ENCODE data around the gene ODAM. TPM values are rescaled to one million over a fixed set of nuclear protein-coding genes. Genes with fewer than 3 reads are reported as not detected.
"Not testable (repeated sequence)": the region's sequence is repeated elsewhere in the genome, so short reads cannot be mapped to it uniquely, and the experiment has no call there.

Gene ODAM
- total RNA-seq, 6 experiments from 2014 or later = not detected

GRCh38 chr4:70225824-70226223, 30.3 kb downstream of the ODAM start, which contains the start of gene FDCSP:
FDCSP (plus strand) TSS chr4:70226124; CDS start chr4:70231195, 5,071 bp downstream.
- DNase-seq = no peak
- Histone ChIP-seq H3K36me3 (no peaks in the 10 kb centered on the region), H3K4me1 (no peaks in the 10 kb centered on the region), H3K27me3 (no peaks in the 10 kb centered on the region), H3K27ac (no peak within 1 kb of the TSS), H3K4me3 (no peak within 1 kb of the TSS), H3K9me3 (no peaks in the 10 kb centered on the region)
- 62% methylated on average over 2 of the region's 2 CpGs for WGBS (ENCODE audit: insufficient coverage, low coverage, low lambda C conversion rate, missing lambda C conversion rate)
- TF ChIP-seq POLR2A (IDR thresholded peaks at IDR 0.05) = no peak
- intact Hi-C loops (cut with DNase I) = no loop called here
- no peak for ATAC-seq

GRCh38 chr4:70236125-70236524, 40.6 kb downstream of the ODAM start:
- intact Hi-C loops (cut with DNase I) = no loop called here
- Histone ChIP-seq H3K9me3 (no peaks in the 10 kb centered on the region), H3K27me3 (no peaks in the 10 kb centered on the region), H3K36me3 (no peaks in the 10 kb centered on the region), H3K4me1 (peaks cover 0 to 3% (median 0%) of the 10 kb centered on the region in 4 donors), H3K27ac (no peak overlapping the region), H3K4me3 (no peak overlapping the region)
- WGBS (ENCODE audit: insufficient coverage, low coverage, low lambda C conversion rate, missing lambda C conversion rate) = 32% methylated on average over 1 of the region's 1 CpG
- no peak for DNase-seq
- ATAC-seq = no peak
- no peak for TF ChIP-seq CTCF (IDR thresholded peaks at IDR 0.05)
- no peak for TF ChIP-seq POLR2A (IDR thresholded peaks at IDR 0.05)

- Histone ChIP-seq H3K27ac (no peak overlapping the region), H3K4me1 (peaks cover 0 to 3% (median 0%) of the 10 kb centered on the region in 4 donors)
- ATAC-seq = no peak
Observed at GRCh38 chr4:70239131-70239883, 43.8 kb downstream of the ODAM start.

GRCh38 chr4:70239884-70240591, 44.5 kb downstream of the ODAM start:
- Histone ChIP-seq H3K9me3 (no peaks in the 10 kb centered on the region), H3K27me3 (no peaks in the 10 kb centered on the region), H3K27ac (no peak overlapping the region), H3K4me3 (no peak overlapping the region), H3K4me1 (peaks cover 0 to 3% (median 0%) of the 10 kb centered on the region in 4 donors), H3K36me3 (no peaks in the 10 kb centered on the region)
- ATAC-seq (peak in 2 of 4 donors; percentile 28 to 39), DNase-seq (no peak)
- 45% methylated on average over 5 of the region's 5 CpGs for WGBS (ENCODE audit: insufficient coverage, low coverage, low lambda C conversion rate, missing lambda C conversion rate)
- TF ChIP-seq CTCF (IDR thresholded peaks at IDR 0.05) (no peak), POLR2A (IDR thresholded peaks at IDR 0.05) (no peak)
- intact Hi-C loops (cut with DNase I) = no loop called here

More at GRCh38 chr4:70239131-70239883, 43.8 kb downstream of the ODAM start:
- DNase-seq = no peak
- Histone ChIP-seq H3K4me3 (no peak overlapping the region), H3K9me3 (no peaks in the 10 kb centered on the region), H3K27me3 (no peaks in the 10 kb centered on the region), H3K36me3 (no peaks in the 10 kb centered on the region)
- TF ChIP-seq CTCF (IDR thresholded peaks at IDR 0.05) (no peak), POLR2A (IDR thresholded peaks at IDR 0.05) (no peak)
- intact Hi-C loops (cut with DNase I) = no loop called here
- WGBS (ENCODE audit: insufficient coverage, low coverage, low lambda C conversion rate, missing lambda C conversion rate) = 12% methylated on average over 3 of the region's 3 CpGs

- H3K36me3 ChIP-seq; DNase-seq; H3K27ac ChIP-seq; ATAC-seq; H3K4me1 ChIP-seq; H3K4me3 ChIP-seq; intact Hi-C loops (cut with DNase I); H3K27me3 ChIP-seq; H3K9me3 ChIP-seq: not testable (repeated sequence)
- 85% methylated on average over 2 of the region's 3 CpGs for WGBS (ENCODE audit: insufficient coverage, low coverage, low lambda C conversion rate, missing lambda C conversion rate)
Observed at GRCh38 chr4:70242297-70242696, 46.8 kb downstream of the ODAM start, which contains the start of gene CSN3. CSN3 (plus strand) TSS chr4:70242597; CDS start chr4:70244820, 2,223 bp downstream.

Data from right lobe of liver (tissue), 6 donors.